K562 (cell line): ENCODE measurements around the gene CCNL2. TPM values are rescaled to one million over a fixed set of nuclear protein-coding genes. Genes with fewer than 3 reads are reported as not detected.

ENCODE experiments used
- ATAC-seq: fragments of 200-7000 bp; cut with Tn5 transposase; 3 replicates; pipeline ENCODE4 v1.9.1; 2020; ENCODE audit warnings: moderate library complexity
- BruUV-seq: library from RNA; stranded (reverse); fragments of 400-500 nt; replicated peaks from 2 replicates; lab custom pipeline; 2021; lab: Mats Ljungman, UMichigan
- CTCF ChIA-PET: fragments of 300-600 bp; formaldehyde crosslinking; extraction: SDS; loops from one replicate; lab custom pipeline; 2021; ENCODE audit warnings: low intra/inter-chr PET ratio; lab: Yijun Ruan, JAX
- POLR2A ChIA-PET: fragments of 300-600, 350-650 bp; sonication (Branson Sonifier 250); formaldehyde crosslinking; extraction: SDS; loops from one replicate; lab custom pipeline; 2021; ENCODE audit warnings: antibody characterized with exemption, inconsistent platforms; lab: Yijun Ruan, JAX
- DNase-seq, 4 experiments: peaks; one replicate each; pipeline versions ENCODE4 v3.0.0 to v3.0.0-alpha.2; 2011 to 2018; ENCODE audit warnings: low spot score in 3 of 4, mixed read lengths in 3 of 4; ENCODE audit errors: extremely low read depth in 1 of 4
- FAIRE-seq: peaks from 2 replicates; lab custom pipeline; 2011; peaks lifted over from hg19 to GRCh38; lab: Jason Lieb, UNC
- H2AFZ ChIP-seq: 2 replicates; pipeline ENCODE4 v1.6.0; 2011; ENCODE audit warnings: low read depth, low read length, control low read depth, inconsistent platforms
- H3K27ac ChIP-seq: fragments of 200-600 bp; 3 replicates; pipeline ENCODE4 v1.8.0; 2011; ENCODE audit warnings: low read depth, mild to moderate bottlenecking, control low read depth, inconsistent platforms, low read length, moderate library complexity, mixed read lengths; ENCODE audit errors: extremely low read depth
- H3K27me3 ChIP-seq, 2 experiments: fragments of 300-600 bp in 1 of 2; 2 replicates in 1 of 2; 3 replicates in 1 of 2; pipeline versions ENCODE4 v1.6.0 to v1.8.0; 2011; ENCODE audit warnings: inconsistent platforms in 2 of 2, low read length in 2 of 2, mild to moderate bottlenecking in 1 of 2, mixed read lengths in 1 of 2, moderate library complexity in 1 of 2; ENCODE audit not compliant: control insufficient read depth in 2 of 2, insufficient read depth in 2 of 2
- H3K36me3 ChIP-seq: fragments of 300-600 bp; 3 replicates; pipeline ENCODE4 v1.8.0; 2011; ENCODE audit warnings: mild to moderate bottlenecking, low read length, inconsistent platforms; ENCODE audit not compliant: control insufficient read depth, insufficient read depth
- H3K4me1 ChIP-seq, 2 experiments: fragments of 200-600 bp in 1 of 2; replicated peaks in 1 of 2; 2 replicates in 1 of 2; 3 replicates in 1 of 2; pipeline versions ENCODE4 v1.5.1 to v1.8.0; 2011; ENCODE audit warnings: inconsistent platforms in 2 of 2, low read length in 2 of 2, mild to moderate bottlenecking in 1 of 2, mixed read lengths in 1 of 2, moderate library complexity in 1 of 2; ENCODE audit not compliant: control insufficient read depth in 2 of 2, insufficient read depth in 2 of 2
- H3K4me2 ChIP-seq: 2 replicates; pipeline ENCODE4 v1.6.1; 2011; ENCODE audit warnings: low read length, control low read depth, inconsistent platforms, mixed read lengths; ENCODE audit not compliant: insufficient read depth
- H3K4me3 ChIP-seq: fragments of 200-600 bp; sonication (generic), shearing (Covaris generic); 2 replicates; pipeline ENCODE4 v1.5.1; 2016; ENCODE audit warnings: control low read depth, inconsistent platforms
- H3K79me2 ChIP-seq: fragments of 200-600 bp; 3 replicates; pipeline ENCODE4 v1.8.0; 2011; ENCODE audit warnings: low read length, inconsistent platforms; ENCODE audit not compliant: control insufficient read depth, insufficient read depth
- H3K9ac ChIP-seq, 2 experiments: 2 replicates each; pipeline versions ENCODE4 v1.6.0 to v1.6.1; 2011; ENCODE audit warnings: low read depth in 2 of 2, low read length in 2 of 2, control low read depth in 1 of 2, inconsistent platforms in 1 of 2, mild to moderate bottlenecking in 1 of 2, mixed read lengths in 1 of 2; ENCODE audit not compliant: insufficient read depth in 1 of 2
- H3K9me1 ChIP-seq: one replicate; pipeline ENCODE4 v1.6.0; 2011; ENCODE audit warnings: inconsistent platforms, mild to moderate bottlenecking, low read length, moderate library complexity; ENCODE audit not compliant: control insufficient read depth, insufficient read depth
- H3K9me3 ChIP-seq: replicated peaks from 2 replicates; pipeline ENCODE4 v1.5.1; 2011; ENCODE audit warnings: low read depth, low read length, inconsistent platforms; ENCODE audit not compliant: control insufficient read depth, insufficient read depth
- H4K20me1 ChIP-seq: replicated peaks from 2 replicates; pipeline ENCODE4 v1.6.1; 2011; ENCODE audit warnings: low read length, inconsistent platforms, mixed read lengths; ENCODE audit not compliant: control insufficient read depth, insufficient read depth
- ZBTB1 ChIP-seq: sonication (generic); formaldehyde crosslinking; IDR thresholded peaks from 2 replicates; pipeline ENCODE4 v1.8.1; 2023; ENCODE audit warnings: missing genetic modification reagents, low read depth, mild to moderate bottlenecking, borderline replicate concordance
- ZBTB12 ChIP-seq: fragments of 250-450 bp; sonication (Bioruptor Pico); IDR thresholded peaks from 2 replicates; pipeline ENCODE4 v1.4.0; 2020
- WGBS: fragments of 100-300 bp; shearing (Covaris generic); methylation state at CpG from one replicate; pipeline ENCODE4 v1.1.6; 2016; ENCODE audit warnings: low coverage, mixed read lengths; ENCODE audit not compliant: insufficient coverage; ENCODE audit errors: missing lambda C conversion rate; 5-methylcytosine and 5-hydroxymethylcytosine counted together
- in situ Hi-C: fragments of 300-500 bp; cut with MboI; formaldehyde crosslinking; loops from 4 replicates; pipeline ENCODE4 v1.15.0; 2018; ENCODE audit warnings: inconsistent platforms, mixed read lengths
- intact Hi-C: fragments of 100-400 bp; cut with micrococcal nuclease; formaldehyde crosslinking; loops from 2 replicates; pipeline ENCODE4 v1.14.2; 2022
- polyA plus RNA-seq, 8 experiments: library from polyadenylated mRNA; depleted of rRNA in 4 of 8; stranded (reverse) in 5 of 8; unstranded in 3 of 8; fragments of >200 nt; fragmentation: Nextera tagmentation in 2 of 8; fragmentation: Illumina TruSeq in 1 of 8; extraction: Ambion mirVana in 2 of 8; extraction: Trizol in 1 of 8; gene quantifications; 2 replicates each; pipeline versions ENCODE4 v1.2.1 to v1.2.3, GENCODE V29; 2011 to 2014; ENCODE audit warnings: inconsistent platforms in 1 of 8, missing spikeins in 1 of 8
- total RNA-seq, 7 experiments: library from RNA; depleted of rRNA in 6 of 7; stranded (reverse); fragments of >200 nt in 6 of 7; fragmentation: Illumina TruSeq in 2 of 7; extraction: Trizol in 2 of 7; gene quantifications; 2 replicates each; pipeline versions ENCODE4 v1.2.1 to v1.2.3, GENCODE V29; 2011 to 2021; ENCODE audit warnings: low replicate concordance in 1 of 7

Gene CCNL2
- total and polyA plus RNA-seq, 9 of the 15 experiments (the other 6 are each of a cell fraction or from before 2014, with no cell fraction given), result 2.8 to 287 (median 94.5) TPM

DNA sequence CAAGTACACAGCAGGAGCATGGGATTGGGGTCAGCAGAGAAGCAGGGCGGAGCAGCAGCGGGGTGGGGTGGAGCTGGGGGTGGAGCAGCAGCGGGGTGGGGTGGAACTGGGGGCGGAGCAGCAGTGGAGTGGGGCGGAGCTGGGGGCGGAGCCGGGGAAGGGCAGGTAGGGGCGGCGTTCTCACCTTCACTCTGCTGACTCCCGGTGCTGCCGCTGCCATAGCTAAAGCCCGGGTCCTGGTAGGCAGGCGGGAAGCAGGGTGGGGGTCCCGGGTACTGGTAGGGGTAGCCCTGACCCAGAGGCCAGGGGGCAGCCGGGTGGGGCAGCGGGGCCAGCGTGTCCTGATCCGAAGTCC, 61.4 kb downstream of the CCNL2 start:
- in situ Hi-C loops, result no loop called here
- CTCF ChIA-PET, result no interaction called here
- Histone ChIP-seq H3K9ac (no peak overlapping the region), H3K36me3 (peaks cover 81% of the 10 kb centered on the region; the same call in 2 of the 3 replicates), H3K9me1 (peaks cover 3% of the 10 kb centered on the region)
- no TSS peak for BruUV-seq
- TF ChIP-seq ZBTB1 (CRISPR knock-in tag) (0 out of 2 replicates have a peak, but pooled peaks have one; percentile 27), ZBTB12 (CRISPR knock-in tag) (no peak)
- TF ChIP-seq, all 486 proteins: peak for 1
- H3K79me2 ChIP-seq, result peaks cover 2% of the 10 kb centered on the region; the same call in 2 of the 3 replicates
- no peaks in the 10 kb centered on the region for H3K27me3 ChIP-seq
- H3K27ac ChIP-seq, result no peak overlapping the region
- H3K4me3 ChIP-seq, result no peak overlapping the region
- H3K9me3 ChIP-seq, result peaks cover 2% of the 10 kb centered on the region; the same call in 1 of the 2 replicates
- no peak overlapping the region for H3K4me2 ChIP-seq
- ATAC-seq (peak; percentile 97), FAIRE-seq (no peak), DNase-seq (peak; percentile 56 to 96 (median 94))
- intact Hi-C loops, result no loop called here
- 36% methylated on average over 5 of the region's 18 CpGs for WGBS
- H3K4me1 ChIP-seq, result peaks cover 0 to 86% of the 10 kb centered on the region in 2 experiments; a peak in 2 of 5 replicates
- POLR2A ChIA-PET, result interaction anchor here (0.6 to 1.7 kb wide), 6 partner anchors 8 to 276 kb away, joined by 3 to 7 read pairs (median 4); partner anchors contain the start of gene AURKAIP1
- H2AFZ ChIP-seq, result no peak overlapping the region
- H4K20me1 ChIP-seq, result peaks cover 26% of the 10 kb centered on the region; the same call in 1 of the 2 replicates
